Measurements from ENCODE around the gene INPP4B. TPM values are rescaled to one million over a fixed set of nuclear protein-coding genes. Genes with fewer than 3 reads are reported as not detected.

Gene INPP4B
- total RNA-seq, 1 donor from 2014 or later = 32.7 TPM

- no peaks in the 10 kb centered on the region for H3K36me3 ChIP-seq
- intact Hi-C loops (cut with DNase I) = no loop called here
- no peaks in the 10 kb centered on the region for H3K9me3 ChIP-seq
- no peaks in the 10 kb centered on the region for H3K4me1 ChIP-seq
- no peak for TF ChIP-seq CTCF (IDR thresholded peaks at IDR 0.05)
- DNase-seq (ENCODE audit: low spot score in 2 of 2) = no peak
- H3K27me3 ChIP-seq = no peaks in the 10 kb centered on the region
- peak overlapping the region in 1 of 2 donors; percentile 10 for H3K27ac ChIP-seq
- no peak overlapping the region for H3K4me3 ChIP-seq
Measured at GRCh38 chr4:142201041-142201440, 645.1 kb downstream of the INPP4B start.

- TF ChIP-seq CTCF (IDR thresholded peaks at IDR 0.05) = no peak
- no peaks in the 10 kb centered on the region for H3K9me3 ChIP-seq
Measured at GRCh38 chr4:142194905-142195304, 651.2 kb downstream of the INPP4B start.

GRCh38 chr4:142191901-142192300 lies 654.2 kb downstream of the INPP4B start:
- TF ChIP-seq CTCF (IDR thresholded peaks at IDR 0.05) = no peak
- H3K4me3 ChIP-seq = no peak overlapping the region
- no peak for DNase-seq (ENCODE audit: low spot score in 2 of 2)
- intact Hi-C loops (cut with DNase I) = no loop called here
- H3K27me3 ChIP-seq = no peaks in the 10 kb centered on the region
- H3K27ac ChIP-seq = no peak overlapping the region
- no peaks in the 10 kb centered on the region for H3K36me3 ChIP-seq
- H3K9me3 ChIP-seq = no peaks in the 10 kb centered on the region
- no peaks in the 10 kb centered on the region for H3K4me1 ChIP-seq

More at GRCh38 chr4:142194905-142195304, 651.2 kb downstream of the INPP4B start:
- Histone ChIP-seq H3K36me3 (no peaks in the 10 kb centered on the region), H3K27ac (peak overlapping the region in 1 of 2 donors; percentile 4), H3K4me1 (no peaks in the 10 kb centered on the region), H3K27me3 (no peaks in the 10 kb centered on the region), H3K4me3 (no peak overlapping the region)
- no peak for DNase-seq (ENCODE audit: low spot score in 2 of 2)
- intact Hi-C loops (cut with DNase I) = no loop called here

- Histone ChIP-seq H3K4me3 (no peak overlapping the region), H3K4me1 (no peaks in the 10 kb centered on the region), H3K9me3 (no peaks in the 10 kb centered on the region), H3K27me3 (no peaks in the 10 kb centered on the region), H3K36me3 (no peaks in the 10 kb centered on the region), H3K27ac (no peak overlapping the region)
- no peak for DNase-seq (ENCODE audit: low spot score in 2 of 2)
- TF ChIP-seq CTCF (IDR thresholded peaks at IDR 0.05) = no peak
- intact Hi-C loops (cut with DNase I) = no loop called here
Measured at GRCh38 chr4:142181021-142181420, 665.1 kb downstream of the INPP4B start.

- no peaks in the 10 kb centered on the region for H3K4me1 ChIP-seq
- H3K27me3 ChIP-seq = no peaks in the 10 kb centered on the region
- no peak for TF ChIP-seq CTCF (IDR thresholded peaks at IDR 0.05)
- intact Hi-C loops (cut with DNase I) = no loop called here
- no peaks in the 10 kb centered on the region for H3K36me3 ChIP-seq
- no peak overlapping the region for H3K4me3 ChIP-seq
- DNase-seq (ENCODE audit: low spot score in 2 of 2) = no peak
- H3K27ac ChIP-seq = no peak overlapping the region
- H3K9me3 ChIP-seq = no peaks in the 10 kb centered on the region
Measured at GRCh38 chr4:142169216-142169615, 676.9 kb downstream of the INPP4B start.

- no peak for DNase-seq (ENCODE audit: low spot score in 2 of 2)
- H3K36me3 ChIP-seq = no peaks in the 10 kb centered on the region
- no peaks in the 10 kb centered on the region for H3K9me3 ChIP-seq
- no peak overlapping the region for H3K4me3 ChIP-seq
- no peaks in the 10 kb centered on the region for H3K27me3 ChIP-seq
- intact Hi-C loops (cut with DNase I) = no loop called here
- no peak for TF ChIP-seq CTCF (IDR thresholded peaks at IDR 0.05)
- no peak overlapping the region for H3K27ac ChIP-seq
- H3K4me1 ChIP-seq = no peaks in the 10 kb centered on the region
Measured at GRCh38 chr4:142168181-142168580, 677.9 kb downstream of the INPP4B start.

All from ascending aorta (tissue), 2 donors.